Cardiac fibroblast (primary cell): ENCODE data around the gene RTN1.

Source experiments
- DNase-seq, 2 donors: peaks; one replicate each; pipeline versions ENCODE4 v3.0.0 to v3.0.0-alpha.2; 2010; ENCODE audit warnings: low read depth in 2 of 2
- H3K4me3 ChIP-seq, 2 donors: replicated peaks in 1 of 2; 1 replicate in 1 of 2; 2 replicates in 1 of 2; pipeline ENCODE4 v1.5.1; 2011; ENCODE audit warnings: low read depth in 2 of 2, low read length in 2 of 2, mild to moderate bottlenecking in 2 of 2, moderate library complexity in 1 of 2
- CTCF ChIP-seq: IDR thresholded peaks from one replicate; pipeline ENCODE4 v1.5.1; 2011; ENCODE audit warnings: low read depth, mild to moderate bottlenecking, low read length, inconsistent platforms

The RTN1 gene

GRCh38 chr14:59850458-59850857, 20.1 kb downstream of the RTN1 start:
- DNase-seq: no peak
- no peak overlapping the region for H3K4me3 ChIP-seq
- TF ChIP-seq CTCF: no peak

GRCh38 chr14:59849411-59850130, 21.0 kb downstream of the RTN1 start:
- TF ChIP-seq CTCF: no peak
- no peak for DNase-seq
- no peak overlapping the region for H3K4me3 ChIP-seq

- DNase-seq: no peak
- no peak overlapping the region for H3K4me3 ChIP-seq
- no peak for TF ChIP-seq CTCF
Observed at GRCh38 chr14:59848671-59849070, 21.9 kb downstream of the RTN1 start.

GRCh38 chr14:59847711-59848110, 22.9 kb downstream of the RTN1 start:
- TF ChIP-seq CTCF: no peak
- DNase-seq: no peak

GRCh38 chr14:59846595-59846994, 24.0 kb downstream of the RTN1 start:
- no peak overlapping the region for H3K4me3 ChIP-seq
- no peak for DNase-seq
- no peak for TF ChIP-seq CTCF

More at GRCh38 chr14:59847711-59848110, 22.9 kb downstream of the RTN1 start:
- H3K4me3 ChIP-seq: no peak overlapping the region

- DNase-seq: no peak
- TF ChIP-seq CTCF: no peak
- no peak overlapping the region for H3K4me3 ChIP-seq
Observed at GRCh38 chr14:59845245-59845644, 25.3 kb downstream of the RTN1 start.
